ENCODE data around the gene LSAMP.

The LSAMP gene

GRCh38 chr3:116118475-116119169 lies 326.7 kb downstream of the LSAMP start:
- Histone ChIP-seq H3K4me1 (ENCODE audit: control insufficient read depth in 1 of 2, insufficient read depth in 1 of 2, low read depth in 1 of 2, low read length in 1 of 2) (no peaks in the 10 kb centered on the region), H3K4me3 (ENCODE audit: low read depth in 1 of 2, low read length in 1 of 2) (no peak overlapping the region), H3K9me3 (no peaks in the 10 kb centered on the region), H3K27ac (no peak overlapping the region), H3K36me3 (no peaks in the 10 kb centered on the region), H3K27me3 (no peaks in the 10 kb centered on the region)
- TF ChIP-seq, protein P1, sequence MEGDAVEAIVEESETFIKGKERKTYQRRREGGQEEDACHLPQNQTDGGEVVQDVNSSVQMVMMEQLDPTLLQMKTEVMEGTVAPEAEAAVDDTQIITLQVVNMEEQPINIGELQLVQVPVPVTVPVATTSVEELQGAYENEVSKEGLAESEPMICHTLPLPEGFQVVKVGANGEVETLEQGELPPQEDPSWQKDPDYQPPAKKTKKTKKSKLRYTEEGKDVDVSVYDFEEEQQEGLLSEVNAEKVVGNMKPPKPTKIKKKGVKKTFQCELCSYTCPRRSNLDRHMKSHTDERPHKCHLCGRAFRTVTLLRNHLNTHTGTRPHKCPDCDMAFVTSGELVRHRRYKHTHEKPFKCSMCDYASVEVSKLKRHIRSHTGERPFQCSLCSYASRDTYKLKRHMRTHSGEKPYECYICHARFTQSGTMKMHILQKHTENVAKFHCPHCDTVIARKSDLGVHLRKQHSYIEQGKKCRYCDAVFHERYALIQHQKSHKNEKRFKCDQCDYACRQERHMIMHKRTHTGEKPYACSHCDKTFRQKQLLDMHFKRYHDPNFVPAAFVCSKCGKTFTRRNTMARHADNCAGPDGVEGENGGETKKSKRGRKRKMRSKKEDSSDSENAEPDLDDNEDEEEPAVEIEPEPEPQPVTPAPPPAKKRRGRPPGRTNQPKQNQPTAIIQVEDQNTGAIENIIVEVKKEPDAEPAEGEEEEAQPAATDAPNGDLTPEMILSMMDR (IDR thresholded peaks at IDR 0.05), result no peak

- Histone ChIP-seq H3K36me3 (no peaks in the 10 kb centered on the region), H3K4me3 (ENCODE audit: low read depth in 1 of 2, low read length in 1 of 2) (no peak overlapping the region), H3K9me3 (no peaks in the 10 kb centered on the region), H3K27me3 (no peaks in the 10 kb centered on the region), H3K27ac (no peak overlapping the region), H3K4me1 (ENCODE audit: control insufficient read depth in 1 of 2, insufficient read depth in 1 of 2, low read depth in 1 of 2, low read length in 1 of 2) (no peaks in the 10 kb centered on the region)
- TF ChIP-seq, protein P1 (IDR thresholded peaks at IDR 0.05), result no peak
Measured at GRCh38 chr3:116114586-116114985, 330.7 kb downstream of the LSAMP start.

GRCh38 chr3:116112696-116113095 lies 332.6 kb downstream of the LSAMP start:
- TF ChIP-seq, protein P1 (IDR thresholded peaks at IDR 0.05), result no peak
- H3K36me3 ChIP-seq, result no peaks in the 10 kb centered on the region

DNA sequence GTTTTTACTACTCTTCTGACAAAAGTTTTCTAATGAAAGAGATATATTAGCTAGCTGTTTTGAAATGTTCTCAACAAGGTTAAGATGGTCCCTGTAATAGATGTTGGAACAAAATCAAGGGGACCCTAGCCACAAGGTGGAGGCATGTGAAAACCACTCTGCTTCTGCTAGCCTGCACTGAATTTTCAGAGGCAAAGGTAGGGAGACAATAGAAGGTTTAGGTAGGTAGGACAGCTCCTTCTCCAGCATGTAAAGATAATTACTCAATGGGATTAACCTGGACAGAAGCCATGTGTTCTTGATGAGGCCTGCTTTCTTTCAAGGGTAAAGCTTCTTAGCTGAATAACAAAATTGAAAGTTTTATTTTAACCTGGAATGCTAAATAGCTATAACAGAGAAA lies 333.5 kb downstream of the LSAMP start:
- H3K27me3 ChIP-seq, result no peaks in the 10 kb centered on the region
- H3K4me1 ChIP-seq (ENCODE audit: control insufficient read depth in 1 of 2, insufficient read depth in 1 of 2, low read depth in 1 of 2, low read length in 1 of 2), result no peaks in the 10 kb centered on the region
- H3K4me3 ChIP-seq (ENCODE audit: low read depth in 1 of 2, low read length in 1 of 2), result no peak overlapping the region
- no peak overlapping the region for H3K27ac ChIP-seq
- TF ChIP-seq, protein P1 (IDR thresholded peaks at IDR 0.05), result no peak
- no peaks in the 10 kb centered on the region for H3K9me3 ChIP-seq
- no peaks in the 10 kb centered on the region for H3K36me3 ChIP-seq

More at GRCh38 chr3:116112696-116113095, 332.6 kb downstream of the LSAMP start:
- Histone ChIP-seq H3K27ac (no peak overlapping the region), H3K4me1 (ENCODE audit: control insufficient read depth in 1 of 2, insufficient read depth in 1 of 2, low read depth in 1 of 2, low read length in 1 of 2) (no peaks in the 10 kb centered on the region), H3K27me3 (no peaks in the 10 kb centered on the region), H3K9me3 (no peaks in the 10 kb centered on the region), H3K4me3 (ENCODE audit: low read depth in 1 of 2, low read length in 1 of 2) (no peak overlapping the region)

GRCh38 chr3:116103868-116104530 lies 341.3 kb downstream of the LSAMP start:
- Histone ChIP-seq H3K4me1 (ENCODE audit: control insufficient read depth in 1 of 2, insufficient read depth in 1 of 2, low read depth in 1 of 2, low read length in 1 of 2) (no peaks in the 10 kb centered on the region), H3K9me3 (no peaks in the 10 kb centered on the region), H3K4me3 (ENCODE audit: low read depth in 1 of 2, low read length in 1 of 2) (no peak overlapping the region), H3K27ac (no peak overlapping the region), H3K27me3 (no peaks in the 10 kb centered on the region), H3K36me3 (no peaks in the 10 kb centered on the region)
- TF ChIP-seq, protein P1 (IDR thresholded peaks at IDR 0.05), result no peak
